ENCODE data around the gene CCDC61.

DNA sequence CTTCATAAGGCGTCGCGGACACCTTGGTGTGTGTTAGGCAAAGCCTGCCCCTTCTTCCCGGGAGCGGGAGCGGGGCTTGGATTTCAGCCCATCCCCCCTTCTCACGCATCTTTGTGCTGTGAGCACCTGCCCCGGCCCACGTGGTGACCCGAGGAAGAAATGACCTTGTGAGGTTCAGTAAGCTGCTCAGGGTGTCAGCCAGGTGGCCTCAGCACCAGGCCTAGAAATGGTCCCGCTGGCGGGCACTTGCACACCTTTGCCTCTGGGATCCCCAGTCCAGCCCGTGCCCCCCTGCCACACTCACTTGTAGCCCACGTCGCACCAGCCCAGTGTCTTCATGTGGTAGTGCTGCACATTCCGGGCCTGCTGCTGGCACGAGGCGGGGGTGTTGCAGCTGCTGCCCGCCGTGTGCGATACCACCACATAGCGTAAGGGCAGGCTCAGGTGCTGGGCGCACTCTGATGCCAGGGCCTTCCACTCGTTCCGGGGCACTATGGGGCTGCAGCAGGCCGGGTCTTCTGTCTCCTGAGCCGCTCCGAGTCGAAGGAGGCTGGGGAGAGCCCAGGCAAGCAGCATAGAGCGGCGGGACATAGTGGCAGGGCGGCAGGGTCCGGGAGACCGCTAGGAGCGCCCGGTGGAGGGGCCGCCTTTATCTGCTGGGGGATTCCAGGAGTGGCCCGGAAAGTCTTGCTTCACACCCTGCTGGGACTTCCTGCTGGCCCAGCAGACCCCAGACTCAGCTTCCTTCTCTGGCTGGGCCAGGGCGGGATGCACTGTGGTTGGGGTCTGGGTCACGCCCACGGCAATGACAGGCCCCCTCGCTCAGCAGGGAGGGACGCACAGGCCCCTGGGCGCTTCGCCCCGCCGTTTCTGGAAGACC lies 27.4 kb downstream of the CCDC61 start, which contains the start of gene PGLYRP1:
- TF ChIP-seq CTCF (conservative IDR thresholded peaks at IDR 0.05; ENCODE audit: low read depth, low read length) (no peak), EZH2 (IDR thresholded peaks at IDR 0.05; ENCODE audit: low read length, unreplicated experiment) (no peak), EZH2phosphoT487 (IDR thresholded peaks at IDR 0.05; ENCODE audit: borderline replicate concordance, low read length) (no peak)

Data from PC-3 (cell line).